ENCODE data around the gene FERMT2. TPM values are rescaled to one million over a fixed set of nuclear protein-coding genes. Genes with fewer than 3 reads are reported as not detected.
A peak's percentile ranks its signal among the peaks of the same experiment; 100 is the strongest.

Gene FERMT2
- total RNA-seq, 1 experiment from 2014 or later = 58.0 TPM

- DNase-seq (ENCODE audit: low read depth) = no peak
Observed at GRCh38 chr14:52901357-52901980, 49.4 kb downstream of the FERMT2 start.

- DNase-seq (ENCODE audit: low read depth) = no peak
Observed at GRCh38 chr14:52900731-52901130, 50.1 kb downstream of the FERMT2 start.

GRCh38 chr14:52898496-52898895, 52.4 kb downstream of the FERMT2 start:
- DNase-seq (ENCODE audit: low read depth) = no peak

- DNase-seq (ENCODE audit: low read depth) = peak; percentile 26
Observed at GRCh38 chr14:52895000-52895399, 55.9 kb downstream of the FERMT2 start.

GRCh38 chr14:52891800-52892199, 59.0 kb downstream of the FERMT2 start:
- DNase-seq (ENCODE audit: low read depth) = peak; percentile 22

GRCh38 chr14:52888839-52889838, 61.7 kb downstream of the FERMT2 start:
- no peak for DNase-seq (ENCODE audit: low read depth)

- DNase-seq (ENCODE audit: low read depth) = no peak
Observed at GRCh38 chr14:52888159-52888558, 62.7 kb downstream of the FERMT2 start.

GRCh38 chr14:52885230-52885629, 65.6 kb downstream of the FERMT2 start:
- DNase-seq (ENCODE audit: low read depth) = no peak

- DNase-seq (ENCODE audit: low read depth) = no peak
Observed at GRCh38 chr14:52883658-52884057, 67.2 kb downstream of the FERMT2 start.

GRCh38 chr14:52882824-52883223, 68.0 kb downstream of the FERMT2 start:
- DNase-seq (ENCODE audit: low read depth) = no peak

GRCh38 chr14:52879958-52880357, 70.9 kb downstream of the FERMT2 start:
- peak; percentile 48 for DNase-seq (ENCODE audit: low read depth)

- DNase-seq (ENCODE audit: low read depth) = no peak
Observed at GRCh38 chr14:52878946-52879345, 71.9 kb downstream of the FERMT2 start.

GRCh38 chr14:52878469-52878868, 72.4 kb downstream of the FERMT2 start:
- no peak for DNase-seq (ENCODE audit: low read depth)

GRCh38 chr14:52877628-52878027, 73.2 kb downstream of the FERMT2 start:
- no peak for DNase-seq (ENCODE audit: low read depth)

GRCh38 chr14:52876806-52877205, 74.0 kb downstream of the FERMT2 start:
- DNase-seq (ENCODE audit: low read depth) = no peak

GRCh38 chr14:52876311-52876710, 74.5 kb downstream of the FERMT2 start:
- peak; percentile 54 for DNase-seq (ENCODE audit: low read depth)

- DNase-seq (ENCODE audit: low read depth) = no peak
Observed at GRCh38 chr14:52875707-52876106, 75.1 kb downstream of the FERMT2 start.

- no peak for DNase-seq (ENCODE audit: low read depth)
Observed at GRCh38 chr14:52874389-52874788, 76.5 kb downstream of the FERMT2 start.

- no peak for DNase-seq (ENCODE audit: low read depth)
Observed at GRCh38 chr14:52873694-52874093, 77.2 kb downstream of the FERMT2 start.

GRCh38 chr14:52873065-52873464, 77.8 kb downstream of the FERMT2 start:
- DNase-seq (ENCODE audit: low read depth) = no peak

GRCh38 chr14:52871606-52872005, 79.2 kb downstream of the FERMT2 start:
- DNase-seq (ENCODE audit: low read depth) = no peak

- DNase-seq (ENCODE audit: low read depth) = no peak
Observed at GRCh38 chr14:52868911-52869618, 81.8 kb downstream of the FERMT2 start.
